K562 (cell line): ENCODE results near the gene KRTAP5-1. TPM values are rescaled to one million over a fixed set of nuclear protein-coding genes. Genes with fewer than 3 reads are reported as not detected.

Experiments used
- ATAC-seq: fragments of 200-7000 bp; cut with Tn5 transposase; 3 replicates; pipeline ENCODE4 v1.9.1; 2020; ENCODE audit warnings: moderate library complexity
- BruUV-seq: library from RNA; stranded (reverse); fragments of 400-500 nt; replicated peaks from 2 replicates; lab custom pipeline; 2021; lab: Mats Ljungman, UMichigan
- CTCF ChIA-PET: fragments of 300-600 bp; formaldehyde crosslinking; extraction: SDS; loops from one replicate; lab custom pipeline; 2021; ENCODE audit warnings: low intra/inter-chr PET ratio; lab: Yijun Ruan, JAX
- POLR2A ChIA-PET: fragments of 300-600, 350-650 bp; sonication (Branson Sonifier 250); formaldehyde crosslinking; extraction: SDS; loops from one replicate; lab custom pipeline; 2021; ENCODE audit warnings: antibody characterized with exemption, inconsistent platforms; lab: Yijun Ruan, JAX
- DNase-seq, 4 experiments: peaks; one replicate each; pipeline versions ENCODE4 v3.0.0 to v3.0.0-alpha.2; 2011 to 2018; ENCODE audit warnings: low spot score in 3 of 4, mixed read lengths in 3 of 4; ENCODE audit errors: extremely low read depth in 1 of 4
- FAIRE-seq: peaks from 2 replicates; lab custom pipeline; 2011; peaks lifted over from hg19 to GRCh38; lab: Jason Lieb, UNC
- H2AFZ ChIP-seq: 2 replicates; pipeline ENCODE4 v1.6.0; 2011; ENCODE audit warnings: low read depth, low read length, control low read depth, inconsistent platforms
- H3K27ac ChIP-seq: fragments of 200-600 bp; 3 replicates; pipeline ENCODE4 v1.8.0; 2011; ENCODE audit warnings: low read depth, mild to moderate bottlenecking, control low read depth, inconsistent platforms, low read length, moderate library complexity, mixed read lengths; ENCODE audit errors: extremely low read depth
- H3K27me3 ChIP-seq, 2 experiments: fragments of 300-600 bp in 1 of 2; 2 replicates in 1 of 2; 3 replicates in 1 of 2; pipeline versions ENCODE4 v1.6.0 to v1.8.0; 2011; ENCODE audit warnings: inconsistent platforms in 2 of 2, low read length in 2 of 2, mild to moderate bottlenecking in 1 of 2, mixed read lengths in 1 of 2, moderate library complexity in 1 of 2; ENCODE audit not compliant: control insufficient read depth in 2 of 2, insufficient read depth in 2 of 2
- H3K36me3 ChIP-seq: fragments of 300-600 bp; 3 replicates; pipeline ENCODE4 v1.8.0; 2011; ENCODE audit warnings: mild to moderate bottlenecking, low read length, inconsistent platforms; ENCODE audit not compliant: control insufficient read depth, insufficient read depth
- H3K4me1 ChIP-seq, 2 experiments: fragments of 200-600 bp in 1 of 2; replicated peaks in 1 of 2; 2 replicates in 1 of 2; 3 replicates in 1 of 2; pipeline versions ENCODE4 v1.5.1 to v1.8.0; 2011; ENCODE audit warnings: inconsistent platforms in 2 of 2, low read length in 2 of 2, mild to moderate bottlenecking in 1 of 2, mixed read lengths in 1 of 2, moderate library complexity in 1 of 2; ENCODE audit not compliant: control insufficient read depth in 2 of 2, insufficient read depth in 2 of 2
- H3K4me2 ChIP-seq: 2 replicates; pipeline ENCODE4 v1.6.1; 2011; ENCODE audit warnings: low read length, control low read depth, inconsistent platforms, mixed read lengths; ENCODE audit not compliant: insufficient read depth
- H3K4me3 ChIP-seq: fragments of 200-600 bp; sonication (generic), shearing (Covaris generic); 2 replicates; pipeline ENCODE4 v1.5.1; 2016; ENCODE audit warnings: control low read depth, inconsistent platforms
- H3K79me2 ChIP-seq: fragments of 200-600 bp; 3 replicates; pipeline ENCODE4 v1.8.0; 2011; ENCODE audit warnings: low read length, inconsistent platforms; ENCODE audit not compliant: control insufficient read depth, insufficient read depth
- H3K9ac ChIP-seq, 2 experiments: 2 replicates each; pipeline versions ENCODE4 v1.6.0 to v1.6.1; 2011; ENCODE audit warnings: low read depth in 2 of 2, low read length in 2 of 2, control low read depth in 1 of 2, inconsistent platforms in 1 of 2, mild to moderate bottlenecking in 1 of 2, mixed read lengths in 1 of 2; ENCODE audit not compliant: insufficient read depth in 1 of 2
- H3K9me1 ChIP-seq: one replicate; pipeline ENCODE4 v1.6.0; 2011; ENCODE audit warnings: inconsistent platforms, mild to moderate bottlenecking, low read length, moderate library complexity; ENCODE audit not compliant: control insufficient read depth, insufficient read depth
- H3K9me3 ChIP-seq: replicated peaks from 2 replicates; pipeline ENCODE4 v1.5.1; 2011; ENCODE audit warnings: low read depth, low read length, inconsistent platforms; ENCODE audit not compliant: control insufficient read depth, insufficient read depth
- H4K20me1 ChIP-seq: replicated peaks from 2 replicates; pipeline ENCODE4 v1.6.1; 2011; ENCODE audit warnings: low read length, inconsistent platforms, mixed read lengths; ENCODE audit not compliant: control insufficient read depth, insufficient read depth
- CTCF ChIP-seq, 3 experiments: IDR thresholded peaks in 2 of 3; conservative IDR thresholded peaks in 1 of 3; 2 replicates each; pipeline ENCODE4 v1.5.1; 2011 to 2012; ENCODE audit warnings: low read length in 3 of 3, mild to moderate bottlenecking in 3 of 3, control low read depth in 2 of 3, improper control_type of control experiment in 1 of 3, inconsistent platforms in 1 of 3, low read depth in 1 of 3, mixed read lengths in 1 of 3, moderate library complexity in 1 of 3; ENCODE audit not compliant: insufficient read depth in 2 of 3
- KDM1A ChIP-seq, 2 experiments: fragments of 450-650 bp; IDR thresholded peaks; 2 replicates each; pipeline ENCODE4 v1.6.1; 2016; ENCODE audit warnings: mild to moderate bottlenecking in 2 of 2
- ZNF79 ChIP-seq: fragments of 250-450 bp; sonication (Bioruptor Pico); IDR thresholded peaks from 2 replicates; pipeline ENCODE4 v1.4.0; 2020; ENCODE audit warnings: low read depth, mild to moderate bottlenecking, moderate library complexity
- WGBS: fragments of 100-300 bp; shearing (Covaris generic); methylation state at CpG from one replicate; pipeline ENCODE4 v1.1.6; 2016; ENCODE audit warnings: low coverage, mixed read lengths; ENCODE audit not compliant: insufficient coverage; ENCODE audit errors: missing lambda C conversion rate; 5-methylcytosine and 5-hydroxymethylcytosine counted together
- in situ Hi-C: fragments of 300-500 bp; cut with MboI; formaldehyde crosslinking; loops from 4 replicates; pipeline ENCODE4 v1.15.0; 2018; ENCODE audit warnings: inconsistent platforms, mixed read lengths
- intact Hi-C: fragments of 100-400 bp; cut with micrococcal nuclease; formaldehyde crosslinking; loops from 2 replicates; pipeline ENCODE4 v1.14.2; 2022
- polyA plus RNA-seq, 8 experiments: library from polyadenylated mRNA; depleted of rRNA in 4 of 8; stranded (reverse) in 5 of 8; unstranded in 3 of 8; fragments of >200 nt; fragmentation: Nextera tagmentation in 2 of 8; fragmentation: Illumina TruSeq in 1 of 8; extraction: Ambion mirVana in 2 of 8; extraction: Trizol in 1 of 8; gene quantifications; 2 replicates each; pipeline versions ENCODE4 v1.2.1 to v1.2.3, GENCODE V29; 2011 to 2014; ENCODE audit warnings: inconsistent platforms in 1 of 8, missing spikeins in 1 of 8
- total RNA-seq, 7 experiments: library from RNA; depleted of rRNA in 6 of 7; stranded (reverse); fragments of >200 nt in 6 of 7; fragmentation: Illumina TruSeq in 2 of 7; extraction: Trizol in 2 of 7; gene quantifications; 2 replicates each; pipeline versions ENCODE4 v1.2.1 to v1.2.3, GENCODE V29; 2011 to 2021; ENCODE audit warnings: low replicate concordance in 1 of 7
- TF ChIP-seq, protein P1 (sequence below): fragments of 200-600 bp; sonication (generic); IDR thresholded peaks from one replicate; pipeline ENCODE4 v1.6.1; 2012; ENCODE audit warnings: mild to moderate bottlenecking, low read depth, low read length, inconsistent platforms

Gene KRTAP5-1
- total and polyA plus RNA-seq, 9 of the 15 experiments (the other 6 are each of a cell fraction or from before 2014, with no cell fraction given): not detected

- H3K4me2 ChIP-seq: no peak overlapping the region
- CTCF ChIA-PET: no interaction called here
- ATAC-seq: no peak
- intact Hi-C loops: no loop called here
- no peak for FAIRE-seq
- no peak overlapping the region for H3K27ac ChIP-seq
- in situ Hi-C loops: no loop called here
- H2AFZ ChIP-seq: no peak overlapping the region
- no TSS peak for BruUV-seq
- no peak for TF ChIP-seq KDM1A (IDR thresholded peaks at IDR 0.05)
- TF ChIP-seq CTCF (IDR thresholded peaks at IDR 0.05 in 2 of 3, conservative IDR thresholded peaks at IDR 0.05 in 1 of 3; ENCODE audit: insufficient read depth in 2 of 3, low read depth in 1 of 3, low read length in 3 of 3): peak in 1 of 3 experiments; percentile 10; a peak in 1 of 6 replicates
- TF ChIP-seq, protein P1, sequence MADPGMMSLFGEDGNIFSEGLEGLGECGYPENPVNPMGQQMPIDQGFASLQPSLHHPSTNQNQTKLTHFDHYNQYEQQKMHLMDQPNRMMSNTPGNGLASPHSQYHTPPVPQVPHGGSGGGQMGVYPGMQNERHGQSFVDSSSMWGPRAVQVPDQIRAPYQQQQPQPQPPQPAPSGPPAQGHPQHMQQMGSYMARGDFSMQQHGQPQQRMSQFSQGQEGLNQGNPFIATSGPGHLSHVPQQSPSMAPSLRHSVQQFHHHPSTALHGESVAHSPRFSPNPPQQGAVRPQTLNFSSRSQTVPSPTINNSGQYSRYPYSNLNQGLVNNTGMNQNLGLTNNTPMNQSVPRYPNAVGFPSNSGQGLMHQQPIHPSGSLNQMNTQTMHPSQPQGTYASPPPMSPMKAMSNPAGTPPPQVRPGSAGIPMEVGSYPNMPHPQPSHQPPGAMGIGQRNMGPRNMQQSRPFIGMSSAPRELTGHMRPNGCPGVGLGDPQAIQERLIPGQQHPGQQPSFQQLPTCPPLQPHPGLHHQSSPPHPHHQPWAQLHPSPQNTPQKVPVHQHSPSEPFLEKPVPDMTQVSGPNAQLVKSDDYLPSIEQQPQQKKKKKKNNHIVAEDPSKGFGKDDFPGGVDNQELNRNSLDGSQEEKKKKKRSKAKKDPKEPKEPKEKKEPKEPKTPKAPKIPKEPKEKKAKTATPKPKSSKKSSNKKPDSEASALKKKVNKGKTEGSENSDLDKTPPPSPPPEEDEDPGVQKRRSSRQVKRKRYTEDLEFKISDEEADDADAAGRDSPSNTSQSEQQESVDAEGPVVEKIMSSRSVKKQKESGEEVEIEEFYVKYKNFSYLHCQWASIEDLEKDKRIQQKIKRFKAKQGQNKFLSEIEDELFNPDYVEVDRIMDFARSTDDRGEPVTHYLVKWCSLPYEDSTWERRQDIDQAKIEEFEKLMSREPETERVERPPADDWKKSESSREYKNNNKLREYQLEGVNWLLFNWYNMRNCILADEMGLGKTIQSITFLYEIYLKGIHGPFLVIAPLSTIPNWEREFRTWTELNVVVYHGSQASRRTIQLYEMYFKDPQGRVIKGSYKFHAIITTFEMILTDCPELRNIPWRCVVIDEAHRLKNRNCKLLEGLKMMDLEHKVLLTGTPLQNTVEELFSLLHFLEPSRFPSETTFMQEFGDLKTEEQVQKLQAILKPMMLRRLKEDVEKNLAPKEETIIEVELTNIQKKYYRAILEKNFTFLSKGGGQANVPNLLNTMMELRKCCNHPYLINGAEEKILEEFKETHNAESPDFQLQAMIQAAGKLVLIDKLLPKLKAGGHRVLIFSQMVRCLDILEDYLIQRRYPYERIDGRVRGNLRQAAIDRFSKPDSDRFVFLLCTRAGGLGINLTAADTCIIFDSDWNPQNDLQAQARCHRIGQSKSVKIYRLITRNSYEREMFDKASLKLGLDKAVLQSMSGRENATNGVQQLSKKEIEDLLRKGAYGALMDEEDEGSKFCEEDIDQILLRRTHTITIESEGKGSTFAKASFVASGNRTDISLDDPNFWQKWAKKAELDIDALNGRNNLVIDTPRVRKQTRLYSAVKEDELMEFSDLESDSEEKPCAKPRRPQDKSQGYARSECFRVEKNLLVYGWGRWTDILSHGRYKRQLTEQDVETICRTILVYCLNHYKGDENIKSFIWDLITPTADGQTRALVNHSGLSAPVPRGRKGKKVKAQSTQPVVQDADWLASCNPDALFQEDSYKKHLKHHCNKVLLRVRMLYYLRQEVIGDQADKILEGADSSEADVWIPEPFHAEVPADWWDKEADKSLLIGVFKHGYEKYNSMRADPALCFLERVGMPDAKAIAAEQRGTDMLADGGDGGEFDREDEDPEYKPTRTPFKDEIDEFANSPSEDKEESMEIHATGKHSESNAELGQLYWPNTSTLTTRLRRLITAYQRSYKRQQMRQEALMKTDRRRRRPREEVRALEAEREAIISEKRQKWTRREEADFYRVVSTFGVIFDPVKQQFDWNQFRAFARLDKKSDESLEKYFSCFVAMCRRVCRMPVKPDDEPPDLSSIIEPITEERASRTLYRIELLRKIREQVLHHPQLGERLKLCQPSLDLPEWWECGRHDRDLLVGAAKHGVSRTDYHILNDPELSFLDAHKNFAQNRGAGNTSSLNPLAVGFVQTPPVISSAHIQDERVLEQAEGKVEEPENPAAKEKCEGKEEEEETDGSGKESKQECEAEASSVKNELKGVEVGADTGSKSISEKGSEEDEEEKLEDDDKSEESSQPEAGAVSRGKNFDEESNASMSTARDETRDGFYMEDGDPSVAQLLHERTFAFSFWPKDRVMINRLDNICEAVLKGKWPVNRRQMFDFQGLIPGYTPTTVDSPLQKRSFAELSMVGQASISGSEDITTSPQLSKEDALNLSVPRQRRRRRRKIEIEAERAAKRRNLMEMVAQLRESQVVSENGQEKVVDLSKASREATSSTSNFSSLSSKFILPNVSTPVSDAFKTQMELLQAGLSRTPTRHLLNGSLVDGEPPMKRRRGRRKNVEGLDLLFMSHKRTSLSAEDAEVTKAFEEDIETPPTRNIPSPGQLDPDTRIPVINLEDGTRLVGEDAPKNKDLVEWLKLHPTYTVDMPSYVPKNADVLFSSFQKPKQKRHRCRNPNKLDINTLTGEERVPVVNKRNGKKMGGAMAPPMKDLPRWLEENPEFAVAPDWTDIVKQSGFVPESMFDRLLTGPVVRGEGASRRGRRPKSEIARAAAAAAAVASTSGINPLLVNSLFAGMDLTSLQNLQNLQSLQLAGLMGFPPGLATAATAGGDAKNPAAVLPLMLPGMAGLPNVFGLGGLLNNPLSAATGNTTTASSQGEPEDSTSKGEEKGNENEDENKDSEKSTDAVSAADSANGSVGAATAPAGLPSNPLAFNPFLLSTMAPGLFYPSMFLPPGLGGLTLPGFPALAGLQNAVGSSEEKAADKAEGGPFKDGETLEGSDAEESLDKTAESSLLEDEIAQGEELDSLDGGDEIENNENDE: no peak
- TF ChIP-seq ZNF79 (CRISPR knock-in tag): no peak
- H3K36me3 ChIP-seq: no peaks in the 10 kb centered on the region
- WGBS: 9% methylated on average over 13 of the region's 13 CpGs
- peaks cover 3% of the 10 kb centered on the region for H3K9me1 ChIP-seq
- H3K9ac ChIP-seq: no peak overlapping the region
- H3K79me2 ChIP-seq: no peaks in the 10 kb centered on the region
- peaks cover 60% of the 10 kb centered on the region for H4K20me1 ChIP-seq
- H3K4me1 ChIP-seq: peaks cover 0 to 54% of the 10 kb centered on the region in 2 experiments; a peak in 3 of 5 replicates
- POLR2A ChIA-PET: interaction anchor here (0.7 to 1.6 kb wide), 5 partner anchors 7 to 177 kb away, joined by 3 to 5 read pairs (median 4); partner anchors contain the start of gene BRSK2
- H3K9me3 ChIP-seq: no peaks in the 10 kb centered on the region
- no peak overlapping the region for H3K4me3 ChIP-seq
- DNase-seq: no peak
- H3K27me3 ChIP-seq: peaks cover 0 to 20% of the 10 kb centered on the region in 2 experiments; a peak in 2 of 5 replicates
Observed at GRCh38 chr11:1567052-1567720, 17.9 kb downstream of the KRTAP5-1 start.
